HEK293 (cell line): ENCODE results near the gene FILIP1L.

ENCODE experiments used
- CTCF ChIA-PET: fragments of 350-600 bp; formaldehyde crosslinking; extraction: SDS; loops from one replicate; lab custom pipeline; 2021; ENCODE audit warnings: antibody characterized with exemption; lab: Yijun Ruan, JAX
- POLR2A ChIA-PET: fragments of 300-600 bp; formaldehyde crosslinking; extraction: SDS; loops from one replicate; lab custom pipeline; 2020; ENCODE audit warnings: antibody characterized with exemption, inconsistent platforms; lab: Yijun Ruan, JAX
- H3K27ac ChIP-seq: fragments of 200-500 bp; sonication (Bioruptor generic); 2 replicates; pipeline ENCODE4 v1.5.1; 2014; ENCODE audit warnings: low read depth, low read length, control low read depth, inconsistent platforms; ENCODE audit errors: extremely low read depth
- H3K36me3 ChIP-seq, 2 experiments: fragments of 200-500 bp in 1 of 2; sonication (Bioruptor generic) in 1 of 2; 1 replicate in 1 of 2; 2 replicates in 1 of 2; pipeline ENCODE4 v1.5.1; 2014 to 2017; ENCODE audit warnings: inconsistent platforms in 2 of 2, low read length in 2 of 2; ENCODE audit not compliant: control insufficient read depth in 2 of 2, insufficient read depth in 1 of 2
- H3K4me1 ChIP-seq: fragments of 200-500 bp; sonication (Bioruptor generic); 2 replicates; pipeline ENCODE4 v1.5.1; 2014; ENCODE audit warnings: mild to moderate bottlenecking, low read length, inconsistent platforms; ENCODE audit not compliant: control insufficient read depth, insufficient read depth
- H3K4me3 ChIP-seq: 2 replicates; pipeline ENCODE4 v1.5.1; 2011; ENCODE audit warnings: low read depth, mild to moderate bottlenecking, control low read depth, low read length, moderate library complexity
- H3K9me3 ChIP-seq: fragments of 200-500 bp; sonication (Bioruptor generic); 2 replicates; pipeline ENCODE4 v1.5.1; 2014; ENCODE audit warnings: low read depth, low read length, inconsistent platforms; ENCODE audit not compliant: control insufficient read depth, insufficient read depth
- HOXA7 ChIP-seq: sonication (generic); formaldehyde crosslinking; IDR thresholded peaks from 2 replicates; pipeline ENCODE4 v1.8.1; 2022; ENCODE audit warnings: missing genetic modification reagents, borderline replicate concordance
- MZF1 ChIP-seq: fragments of 450-650 bp; formaldehyde crosslinking; IDR thresholded peaks from 2 replicates; pipeline ENCODE4 v1.5.1; 2017; ENCODE audit warnings: missing biosample characterization, missing genetic modification characterization, borderline replicate concordance
- TCF7L2 ChIP-seq: IDR thresholded peaks from 2 replicates; pipeline ENCODE4 v1.6.1; 2011; ENCODE audit warnings: low read depth, mild to moderate bottlenecking, inconsistent platforms, low read length, moderate library complexity, borderline replicate concordance
- YY1 ChIP-seq: fragments of 450-650 bp; formaldehyde crosslinking; IDR thresholded peaks from 2 replicates; pipeline ENCODE4 v1.5.1; 2018; ENCODE audit warnings: missing biosample characterization, missing genetic modification characterization
- ZNF24 ChIP-seq: fragments of 450-650 bp; formaldehyde crosslinking; IDR thresholded peaks from 2 replicates; pipeline ENCODE4 v1.5.1; 2016; ENCODE audit warnings: missing biosample characterization, missing genetic modification characterization
- ZNF37A ChIP-seq: fragments of 450-650 bp; IDR thresholded peaks from 2 replicates; pipeline ENCODE4 v1.5.1; 2018; ENCODE audit warnings: missing biosample characterization, missing genetic modification characterization
- ZNF404 ChIP-seq: fragments of 450-650 bp; formaldehyde crosslinking; IDR thresholded peaks from 2 replicates; pipeline ENCODE4 v1.5.1; 2017; ENCODE audit warnings: missing biosample characterization, missing genetic modification characterization
- ZNF433 ChIP-seq: fragments of 450-650 bp; formaldehyde crosslinking; IDR thresholded peaks from 2 replicates; pipeline ENCODE4 v1.5.1; 2016; ENCODE audit warnings: missing biosample characterization, missing genetic modification characterization, low read depth
- ZNF48 ChIP-seq: fragments of 450-650 bp; formaldehyde crosslinking; IDR thresholded peaks from 2 replicates; pipeline ENCODE4 v1.5.1; 2016; ENCODE audit warnings: missing biosample characterization, missing genetic modification characterization
- ZNF621 ChIP-seq: fragments of 450-650 bp; formaldehyde crosslinking; IDR thresholded peaks from 2 replicates; pipeline ENCODE4 v1.5.1; 2017; ENCODE audit warnings: missing biosample characterization, missing genetic modification characterization
- ZNF623 ChIP-seq: fragments of 450-650 bp; formaldehyde crosslinking; IDR thresholded peaks from 2 replicates; pipeline ENCODE4 v1.5.1; 2016; ENCODE audit warnings: missing biosample characterization, missing genetic modification characterization
- ZNF792 ChIP-seq: fragments of 450-650 bp; formaldehyde crosslinking; IDR thresholded peaks from 2 replicates; pipeline ENCODE4 v1.5.1; 2016; ENCODE audit warnings: missing biosample characterization, missing genetic modification characterization
- TF ChIP-seq, protein P1 (sequence below): fragments of 450-650 bp; formaldehyde crosslinking; IDR thresholded peaks from 2 replicates; pipeline ENCODE4 v1.5.1; 2016; ENCODE audit warnings: missing biosample characterization, missing genetic modification characterization, borderline replicate concordance
- TF ChIP-seq, protein P2 (sequence below): fragments of 450-650 bp; formaldehyde crosslinking; IDR thresholded peaks from 2 replicates; pipeline ENCODE4 v1.5.1; 2016; ENCODE audit warnings: missing biosample characterization, missing genetic modification characterization
- TF ChIP-seq, protein P3 (sequence below): fragments of 450-650 bp; formaldehyde crosslinking; IDR thresholded peaks from 2 replicates; pipeline ENCODE4 v1.5.1; 2017; ENCODE audit warnings: missing biosample characterization, missing genetic modification characterization
- TF ChIP-seq, protein P4 (sequence below): fragments of 450-650 bp; formaldehyde crosslinking; IDR thresholded peaks from 2 replicates; pipeline ENCODE4 v1.5.1; 2016; ENCODE audit warnings: missing biosample characterization, missing genetic modification characterization

The FILIP1L gene

DNA sequence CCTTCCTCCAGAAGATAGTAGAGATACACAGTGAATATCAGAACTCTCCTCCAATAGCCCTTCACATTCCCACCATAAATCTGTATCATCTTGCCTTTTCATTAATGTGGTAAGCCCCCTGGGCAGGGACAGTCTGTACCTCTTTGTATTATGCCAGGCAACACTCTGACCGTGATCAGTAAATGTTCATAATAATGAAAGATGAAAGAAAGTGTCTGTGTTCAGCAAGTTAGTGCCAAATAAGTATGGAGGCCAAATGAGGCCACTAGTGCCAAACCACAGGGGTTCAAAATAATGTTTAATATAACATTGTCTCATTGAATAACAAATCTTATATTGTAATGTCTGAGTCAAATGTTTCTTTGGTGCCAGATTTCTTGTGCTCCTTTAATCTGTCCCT is 192.3 kb downstream of the FILIP1L start:
- no peaks in the 10 kb centered on the region for H3K36me3 ChIP-seq
- ChIA-PET POLR2A (no interaction called here), CTCF (interaction anchor here (0.5 kb wide), 1 partner anchor 264 kb away, joined by 5 read pairs; no protein-coding TSS in a partner anchor)
- no peak for TF ChIP-seq ZNF48 (tag by site-specific recombination)
- TF ChIP-seq, protein P1, sequence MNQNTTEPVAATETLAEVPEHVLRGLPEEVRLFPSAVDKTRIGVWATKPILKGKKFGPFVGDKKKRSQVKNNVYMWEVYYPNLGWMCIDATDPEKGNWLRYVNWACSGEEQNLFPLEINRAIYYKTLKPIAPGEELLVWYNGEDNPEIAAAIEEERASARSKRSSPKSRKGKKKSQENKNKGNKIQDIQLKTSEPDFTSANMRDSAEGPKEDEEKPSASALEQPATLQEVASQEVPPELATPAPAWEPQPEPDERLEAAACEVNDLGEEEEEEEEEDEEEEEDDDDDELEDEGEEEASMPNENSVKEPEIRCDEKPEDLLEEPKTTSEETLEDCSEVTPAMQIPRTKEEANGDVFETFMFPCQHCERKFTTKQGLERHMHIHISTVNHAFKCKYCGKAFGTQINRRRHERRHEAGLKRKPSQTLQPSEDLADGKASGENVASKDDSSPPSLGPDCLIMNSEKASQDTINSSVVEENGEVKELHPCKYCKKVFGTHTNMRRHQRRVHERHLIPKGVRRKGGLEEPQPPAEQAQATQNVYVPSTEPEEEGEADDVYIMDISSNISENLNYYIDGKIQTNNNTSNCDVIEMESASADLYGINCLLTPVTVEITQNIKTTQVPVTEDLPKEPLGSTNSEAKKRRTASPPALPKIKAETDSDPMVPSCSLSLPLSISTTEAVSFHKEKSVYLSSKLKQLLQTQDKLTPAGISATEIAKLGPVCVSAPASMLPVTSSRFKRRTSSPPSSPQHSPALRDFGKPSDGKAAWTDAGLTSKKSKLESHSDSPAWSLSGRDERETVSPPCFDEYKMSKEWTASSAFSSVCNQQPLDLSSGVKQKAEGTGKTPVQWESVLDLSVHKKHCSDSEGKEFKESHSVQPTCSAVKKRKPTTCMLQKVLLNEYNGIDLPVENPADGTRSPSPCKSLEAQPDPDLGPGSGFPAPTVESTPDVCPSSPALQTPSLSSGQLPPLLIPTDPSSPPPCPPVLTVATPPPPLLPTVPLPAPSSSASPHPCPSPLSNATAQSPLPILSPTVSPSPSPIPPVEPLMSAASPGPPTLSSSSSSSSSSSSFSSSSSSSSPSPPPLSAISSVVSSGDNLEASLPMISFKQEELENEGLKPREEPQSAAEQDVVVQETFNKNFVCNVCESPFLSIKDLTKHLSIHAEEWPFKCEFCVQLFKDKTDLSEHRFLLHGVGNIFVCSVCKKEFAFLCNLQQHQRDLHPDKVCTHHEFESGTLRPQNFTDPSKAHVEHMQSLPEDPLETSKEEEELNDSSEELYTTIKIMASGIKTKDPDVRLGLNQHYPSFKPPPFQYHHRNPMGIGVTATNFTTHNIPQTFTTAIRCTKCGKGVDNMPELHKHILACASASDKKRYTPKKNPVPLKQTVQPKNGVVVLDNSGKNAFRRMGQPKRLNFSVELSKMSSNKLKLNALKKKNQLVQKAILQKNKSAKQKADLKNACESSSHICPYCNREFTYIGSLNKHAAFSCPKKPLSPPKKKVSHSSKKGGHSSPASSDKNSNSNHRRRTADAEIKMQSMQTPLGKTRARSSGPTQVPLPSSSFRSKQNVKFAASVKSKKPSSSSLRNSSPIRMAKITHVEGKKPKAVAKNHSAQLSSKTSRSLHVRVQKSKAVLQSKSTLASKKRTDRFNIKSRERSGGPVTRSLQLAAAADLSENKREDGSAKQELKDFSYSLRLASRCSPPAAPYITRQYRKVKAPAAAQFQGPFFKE (tag by site-specific recombination): no peak
- no peak for TF ChIP-seq ZNF621 (tag by site-specific recombination)
- TF ChIP-seq HOXA7 (CRISPR knock-in tag): no peak
- TF ChIP-seq, protein P2, sequence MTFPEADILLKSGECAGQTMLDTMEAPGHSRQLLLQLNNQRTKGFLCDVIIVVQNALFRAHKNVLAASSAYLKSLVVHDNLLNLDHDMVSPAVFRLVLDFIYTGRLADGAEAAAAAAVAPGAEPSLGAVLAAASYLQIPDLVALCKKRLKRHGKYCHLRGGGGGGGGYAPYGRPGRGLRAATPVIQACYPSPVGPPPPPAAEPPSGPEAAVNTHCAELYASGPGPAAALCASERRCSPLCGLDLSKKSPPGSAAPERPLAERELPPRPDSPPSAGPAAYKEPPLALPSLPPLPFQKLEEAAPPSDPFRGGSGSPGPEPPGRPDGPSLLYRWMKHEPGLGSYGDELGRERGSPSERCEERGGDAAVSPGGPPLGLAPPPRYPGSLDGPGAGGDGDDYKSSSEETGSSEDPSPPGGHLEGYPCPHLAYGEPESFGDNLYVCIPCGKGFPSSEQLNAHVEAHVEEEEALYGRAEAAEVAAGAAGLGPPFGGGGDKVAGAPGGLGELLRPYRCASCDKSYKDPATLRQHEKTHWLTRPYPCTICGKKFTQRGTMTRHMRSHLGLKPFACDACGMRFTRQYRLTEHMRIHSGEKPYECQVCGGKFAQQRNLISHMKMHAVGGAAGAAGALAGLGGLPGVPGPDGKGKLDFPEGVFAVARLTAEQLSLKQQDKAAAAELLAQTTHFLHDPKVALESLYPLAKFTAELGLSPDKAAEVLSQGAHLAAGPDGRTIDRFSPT (tag by site-specific recombination): no peak
- no peak for TF ChIP-seq ZNF37A
- no peaks in the 10 kb centered on the region for H3K9me3 ChIP-seq
- H3K4me1 ChIP-seq: peaks cover 5% of the 10 kb centered on the region; the same call in 1 of the 2 replicates
- no peak overlapping the region for H3K27ac ChIP-seq
- no peak overlapping the region for H3K4me3 ChIP-seq

DNA sequence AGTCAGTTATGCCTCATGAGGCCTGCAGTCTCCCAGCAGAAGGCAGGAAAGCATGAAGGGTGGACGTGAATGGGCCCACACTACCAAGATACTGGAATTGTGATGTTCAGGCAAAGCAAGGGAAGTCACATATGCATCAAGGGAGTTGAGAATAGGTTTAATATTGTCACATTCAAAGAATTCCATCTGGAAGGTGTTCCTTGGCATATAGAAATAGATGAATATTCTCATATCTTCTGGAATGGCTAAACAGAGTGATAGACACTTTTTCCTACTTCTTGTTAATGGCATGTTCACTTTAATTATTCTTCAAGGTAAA is 193.0 kb downstream of the FILIP1L start:
- H3K4me1 ChIP-seq: peaks cover 5% of the 10 kb centered on the region; the same call in 1 of the 2 replicates
- POLR2A ChIA-PET: no interaction called here
- no peak for TF ChIP-seq ZNF623 (tag by site-specific recombination)
- TF ChIP-seq, all 188 proteins: peak for 0
- CTCF ChIA-PET: interaction anchor here (0.5 kb wide), 1 partner anchor 264 kb away, joined by 5 read pairs; no protein-coding TSS in a partner anchor
- Histone ChIP-seq H3K36me3 (no peaks in the 10 kb centered on the region), H3K4me3 (no peak overlapping the region), H3K27ac (no peak overlapping the region), H3K9me3 (no peaks in the 10 kb centered on the region)

DNA sequence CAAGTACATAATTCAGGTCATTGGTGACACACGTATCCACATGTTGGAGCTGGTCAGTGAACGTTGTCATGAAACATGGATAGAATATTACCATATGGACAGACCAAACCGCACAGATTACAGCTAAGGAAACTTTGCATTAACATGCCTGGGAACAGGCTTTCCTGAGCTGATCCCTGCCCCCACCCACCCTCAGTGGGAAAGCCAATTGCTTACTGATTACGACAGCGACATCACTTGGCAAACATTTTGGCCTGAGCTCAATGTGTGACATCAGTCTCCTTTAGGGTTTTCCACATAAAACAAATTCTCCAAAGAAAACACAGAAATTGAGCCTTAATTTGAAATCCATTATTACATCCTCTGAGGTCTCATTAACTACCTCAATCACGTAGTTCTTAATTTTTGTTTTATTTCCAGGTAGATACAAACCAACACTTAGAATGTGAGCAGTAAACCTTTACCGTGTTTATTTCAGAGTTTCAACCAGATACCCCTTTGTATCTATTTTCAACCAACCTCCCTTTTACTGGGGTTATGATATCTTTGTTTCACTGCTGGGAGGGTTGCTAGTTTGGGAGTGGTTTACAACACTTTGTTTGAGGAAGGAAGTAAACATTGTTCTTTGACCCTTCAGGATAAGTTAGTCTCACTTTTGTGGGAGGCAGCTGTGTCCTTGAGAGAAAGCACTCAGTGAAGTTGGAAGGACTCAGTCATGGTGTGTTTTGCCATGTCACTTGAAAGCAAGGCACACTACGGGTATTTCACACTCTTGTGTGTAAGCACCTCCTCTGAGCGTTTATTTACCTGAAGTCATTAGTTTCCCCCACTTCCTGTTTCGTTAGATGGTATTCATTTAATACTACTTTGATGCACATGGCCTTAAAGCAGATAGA is 193.6 kb downstream of the FILIP1L start:
- POLR2A ChIA-PET: no interaction called here
- TF ChIP-seq ZNF792: no peak
- no peak for TF ChIP-seq ZNF404 (tag by site-specific recombination)
- TF ChIP-seq YY1 (tag by site-specific recombination): no peak
- TF ChIP-seq MZF1 (tag by site-specific recombination): no peak
- TF ChIP-seq, protein P3, sequence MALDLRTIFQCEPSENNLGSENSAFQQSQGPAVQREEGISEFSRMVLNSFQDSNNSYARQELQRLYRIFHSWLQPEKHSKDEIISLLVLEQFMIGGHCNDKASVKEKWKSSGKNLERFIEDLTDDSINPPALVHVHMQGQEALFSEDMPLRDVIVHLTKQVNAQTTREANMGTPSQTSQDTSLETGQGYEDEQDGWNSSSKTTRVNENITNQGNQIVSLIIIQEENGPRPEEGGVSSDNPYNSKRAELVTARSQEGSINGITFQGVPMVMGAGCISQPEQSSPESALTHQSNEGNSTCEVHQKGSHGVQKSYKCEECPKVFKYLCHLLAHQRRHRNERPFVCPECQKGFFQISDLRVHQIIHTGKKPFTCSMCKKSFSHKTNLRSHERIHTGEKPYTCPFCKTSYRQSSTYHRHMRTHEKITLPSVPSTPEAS (tag by site-specific recombination): 0 out of 2 replicates have a peak, but pooled peaks have one; percentile 18
- no peak for TF ChIP-seq ZNF433 (tag by site-specific recombination)
- no peak for TF ChIP-seq ZNF24 (tag by site-specific recombination)
- TF ChIP-seq, protein P2 (tag by site-specific recombination): peak; percentile 34; the same call in 1 of the 2 replicates
- TF ChIP-seq, protein P4, sequence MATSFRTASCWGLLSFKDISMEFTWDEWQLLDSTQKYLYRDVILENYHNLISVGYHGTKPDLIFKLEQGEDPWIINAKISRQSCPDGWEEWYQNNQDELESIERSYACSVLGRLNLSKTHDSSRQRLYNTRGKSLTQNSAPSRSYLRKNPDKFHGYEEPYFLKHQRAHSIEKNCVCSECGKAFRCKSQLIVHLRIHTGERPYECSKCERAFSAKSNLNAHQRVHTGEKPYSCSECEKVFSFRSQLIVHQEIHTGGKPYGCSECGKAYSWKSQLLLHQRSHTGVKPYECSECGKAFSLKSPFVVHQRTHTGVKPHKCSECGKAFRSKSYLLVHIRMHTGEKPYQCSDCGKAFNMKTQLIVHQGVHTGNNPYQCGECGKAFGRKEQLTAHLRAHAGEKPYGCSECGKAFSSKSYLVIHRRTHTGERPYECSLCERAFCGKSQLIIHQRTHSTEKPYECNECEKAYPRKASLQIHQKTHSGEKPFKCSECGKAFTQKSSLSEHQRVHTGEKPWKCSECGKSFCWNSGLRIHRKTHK (tag by site-specific recombination): no peak
- TF ChIP-seq TCF7L2: no peak
- no peak for TF ChIP-seq ZNF621 (tag by site-specific recombination)

More for the DNA sequence above, 193.6 kb downstream of the FILIP1L start:
- H3K4me3 ChIP-seq: no peak overlapping the region
- no peaks in the 10 kb centered on the region for H3K9me3 ChIP-seq
- H3K4me1 ChIP-seq: peaks cover 3% of the 10 kb centered on the region; the same call in 1 of the 2 replicates
- no peaks in the 10 kb centered on the region for H3K36me3 ChIP-seq
- CTCF ChIA-PET: no interaction called here
- H3K27ac ChIP-seq: peak overlapping the region; percentile 8
